HG02840 (cell line): ENCODE results near the gene P4HA2.

ENCODE experiments used
- ATAC-seq: cut with Tn5 transposase; IDR thresholded peaks from one replicate; pipeline ENCODE4 v1.9.1; 2021; ENCODE audit warnings: mild to moderate bottlenecking, moderate library complexity, moderate number of reproducible peaks; ENCODE audit not compliant: unreplicated experiment, low FRiP score

P4HA2 gene

DNA sequence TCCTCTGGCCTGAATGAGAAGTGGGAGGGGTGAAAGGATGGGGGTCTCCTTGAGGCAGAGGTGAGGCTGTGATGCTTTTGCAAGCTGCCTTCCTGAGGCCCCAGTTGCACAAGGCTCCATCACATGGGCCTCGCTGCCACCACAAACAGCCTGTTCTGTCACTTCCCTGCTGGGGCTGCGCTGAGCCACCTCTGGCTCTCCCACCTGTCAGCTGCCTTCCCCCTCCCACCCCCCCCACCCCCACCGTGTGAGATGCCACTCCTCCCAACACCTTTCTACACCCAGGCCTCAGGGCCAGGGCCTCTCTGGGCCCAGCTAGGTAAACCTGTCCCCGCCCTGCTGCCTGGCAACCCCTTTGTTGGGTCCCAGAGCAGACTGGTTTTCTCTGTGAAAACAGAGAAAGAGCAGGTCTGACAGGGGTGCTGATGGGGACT lies 25.4 kb upstream of the P4HA2 start:
- ATAC-seq, result no peak

DNA sequence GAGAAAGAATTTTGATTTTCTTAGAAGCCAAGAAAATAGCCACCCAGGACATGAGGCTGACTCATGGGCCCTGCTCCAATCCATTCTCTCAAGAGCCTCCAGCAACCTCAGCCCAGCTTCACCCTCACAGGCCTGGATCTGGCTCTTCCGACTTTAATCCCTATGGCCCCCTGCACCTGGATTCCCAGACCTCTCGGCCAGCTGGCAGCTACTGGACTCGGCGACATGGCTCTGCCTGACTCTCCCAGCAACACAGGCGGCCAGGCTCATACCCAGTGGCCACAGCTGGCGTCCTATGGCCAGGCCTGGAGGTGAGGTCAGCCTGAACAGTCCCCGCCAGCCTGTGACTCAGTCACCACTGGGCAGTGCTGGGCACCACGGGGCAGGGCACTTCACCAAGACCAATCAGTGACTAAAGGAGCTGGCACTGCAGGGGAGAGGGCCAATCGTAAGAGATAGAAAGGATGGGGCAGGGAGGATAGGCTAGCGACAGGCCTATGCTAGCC lies 23.6 kb upstream of the P4HA2 start:
- no peak for ATAC-seq

DNA sequence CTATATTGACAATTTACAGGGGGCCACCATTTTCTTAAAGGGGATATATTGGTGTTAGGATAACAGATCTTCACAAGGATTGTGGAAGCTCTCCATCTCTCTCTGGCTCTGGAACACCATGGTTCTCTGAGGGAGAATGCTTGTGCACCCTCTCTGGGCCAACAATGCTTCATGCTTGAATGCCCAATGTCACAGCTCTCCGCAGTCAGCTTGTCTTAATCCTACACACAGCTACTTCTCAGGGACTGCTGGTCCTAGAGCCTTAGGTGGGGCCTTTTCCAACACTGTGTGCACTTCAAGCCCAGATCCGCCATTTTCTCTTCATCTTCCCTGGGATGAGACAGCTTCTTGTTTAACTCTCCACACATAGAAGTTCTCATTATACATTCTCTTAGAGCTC lies 22.9 kb upstream of the P4HA2 start:
- no peak for ATAC-seq

DNA sequence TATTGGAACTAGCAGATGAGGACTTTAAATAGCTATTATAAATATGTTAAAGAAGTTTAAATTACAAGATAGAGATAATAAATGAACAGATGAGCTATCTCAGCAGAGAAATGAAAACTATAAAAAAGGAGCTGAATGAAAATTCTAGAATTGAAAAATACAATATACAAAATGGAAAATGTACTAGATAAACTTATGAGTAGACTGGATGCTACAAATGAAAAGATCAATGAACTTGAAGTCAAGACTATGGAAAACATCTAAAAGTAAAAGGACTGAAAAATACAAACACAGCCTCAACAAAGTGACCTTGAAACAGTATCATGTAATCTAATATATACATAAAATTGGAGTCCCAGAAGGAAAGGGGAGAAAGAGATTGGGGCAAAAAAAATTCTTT lies 19.2 kb upstream of the P4HA2 start:
- ATAC-seq, result no peak

DNA sequence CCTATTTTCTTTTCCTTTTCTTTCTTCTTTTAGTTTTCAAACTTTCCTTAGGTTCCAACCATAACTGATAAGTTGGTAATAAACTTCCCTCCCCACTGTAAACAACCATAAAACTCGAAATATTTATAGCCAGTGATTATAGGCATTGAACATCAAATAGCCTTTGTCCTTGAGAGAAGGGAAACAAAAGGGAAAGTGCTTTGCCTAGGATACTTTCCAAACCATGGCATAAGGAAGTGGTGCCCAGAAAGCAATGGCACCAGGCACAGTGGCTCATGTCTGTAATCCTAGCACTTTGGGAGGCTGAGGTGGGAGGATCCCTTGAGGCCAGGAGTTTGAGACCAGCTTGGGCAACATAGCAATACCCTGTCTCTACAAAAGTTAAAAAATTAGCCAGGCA lies 17.9 kb upstream of the P4HA2 start:
- ATAC-seq, result no peak

DNA sequence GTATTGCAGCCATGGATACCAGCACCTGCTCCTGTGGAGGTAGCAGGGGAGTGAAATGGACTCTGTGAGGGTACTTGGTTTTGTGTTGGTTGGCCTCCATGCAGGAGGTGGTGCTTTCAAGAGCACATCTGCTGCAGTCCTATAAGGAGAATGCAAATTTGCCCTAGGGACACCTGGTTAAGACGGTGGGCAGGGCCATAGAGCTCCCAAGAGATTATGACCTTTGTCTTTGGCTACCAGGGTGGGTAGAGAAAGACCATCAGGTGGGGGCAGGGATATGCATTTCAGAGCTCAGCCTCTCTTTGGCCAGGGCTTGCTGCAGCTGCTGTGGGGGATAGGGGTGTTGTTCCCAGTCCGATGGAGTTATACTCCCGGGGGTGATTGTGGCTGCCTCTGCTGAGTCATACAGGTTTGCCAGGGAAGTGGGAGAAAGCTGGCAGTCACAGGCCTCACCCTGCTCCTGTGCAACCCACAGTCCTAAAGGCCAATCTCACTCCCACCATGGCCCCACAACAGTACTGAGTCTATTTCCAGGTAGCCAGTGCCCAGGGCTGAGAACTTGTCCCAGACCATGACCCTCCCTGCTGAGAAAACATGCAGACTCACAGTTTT lies 15.8 kb upstream of the P4HA2 start:
- no peak for ATAC-seq

DNA sequence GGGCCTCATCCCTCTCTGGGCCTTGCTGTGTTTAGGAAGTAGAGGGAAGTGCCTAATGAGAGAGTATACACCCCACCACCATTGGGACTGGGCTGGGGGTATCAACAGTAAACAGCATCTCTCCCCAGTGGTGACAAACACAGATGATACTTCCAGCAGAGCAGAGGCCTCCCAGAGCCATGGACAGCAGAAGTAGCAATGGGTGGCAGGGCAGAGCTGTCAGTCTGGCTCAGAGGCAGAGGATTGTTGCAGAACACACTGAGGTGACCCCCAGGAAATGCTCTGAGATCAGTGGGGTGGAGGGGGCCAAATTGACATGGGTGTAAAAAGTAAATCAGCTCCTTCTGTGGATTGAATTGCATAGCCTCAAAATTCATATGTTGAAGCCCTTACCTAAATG lies 12.1 kb upstream of the P4HA2 start:
- no peak for ATAC-seq

DNA sequence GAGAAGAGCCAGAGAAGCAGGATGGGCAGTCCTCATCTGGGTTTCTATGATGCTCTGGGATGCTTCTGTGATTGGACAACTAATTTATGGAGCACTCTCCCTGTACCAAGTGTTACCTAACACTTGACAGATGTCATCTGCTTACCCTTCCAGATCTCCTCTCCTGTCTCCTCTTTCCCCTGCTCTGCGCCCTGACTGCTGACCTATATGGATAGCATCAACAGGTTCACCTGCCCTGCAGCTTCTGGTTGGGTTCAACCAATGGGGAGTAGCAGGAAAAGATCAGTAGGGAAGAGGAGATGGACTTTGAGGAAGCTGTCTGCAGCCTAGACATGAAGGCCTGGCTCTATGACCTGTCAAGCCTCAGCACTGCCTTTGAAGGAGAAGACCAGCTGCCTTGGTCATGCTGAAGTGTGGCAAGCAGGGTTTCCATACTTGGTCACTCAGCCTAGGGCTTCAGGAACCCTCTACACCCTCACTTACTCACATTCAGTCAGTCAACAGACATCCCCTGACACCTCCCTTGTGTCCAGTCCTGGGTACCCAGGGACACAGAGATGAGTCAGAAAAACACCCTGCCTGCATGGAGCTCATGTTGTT lies 11.3 kb upstream of the P4HA2 start:
- no peak for ATAC-seq

DNA sequence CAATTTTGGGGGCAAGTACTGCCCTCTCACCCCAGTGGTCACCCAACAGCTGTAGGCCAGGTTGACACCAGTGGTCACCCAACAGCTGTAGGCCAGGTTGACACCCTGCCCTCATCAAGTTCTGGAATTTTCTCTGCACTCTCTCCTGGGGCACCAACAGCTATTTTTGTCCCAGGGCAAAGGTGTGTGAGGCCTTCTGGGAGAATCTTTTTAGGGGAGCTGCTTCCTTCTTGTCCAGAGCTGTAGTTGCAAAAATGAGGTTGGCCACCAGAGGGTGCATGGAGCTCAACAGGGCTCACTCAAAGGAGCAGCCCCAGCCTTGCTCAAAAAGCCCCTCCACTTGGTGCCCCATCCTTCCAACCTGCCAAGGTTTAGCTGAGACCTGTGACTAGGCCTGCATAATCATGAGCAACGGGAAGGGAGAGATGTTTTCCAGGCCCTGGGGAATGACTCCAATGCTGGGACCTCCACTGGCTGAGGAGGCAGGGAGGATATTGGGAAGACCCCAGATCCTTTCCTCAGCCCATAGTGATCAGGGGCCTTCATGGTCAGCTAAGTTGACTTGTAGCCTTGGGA lies 10.6 kb upstream of the P4HA2 start:
- ATAC-seq, result no peak

DNA sequence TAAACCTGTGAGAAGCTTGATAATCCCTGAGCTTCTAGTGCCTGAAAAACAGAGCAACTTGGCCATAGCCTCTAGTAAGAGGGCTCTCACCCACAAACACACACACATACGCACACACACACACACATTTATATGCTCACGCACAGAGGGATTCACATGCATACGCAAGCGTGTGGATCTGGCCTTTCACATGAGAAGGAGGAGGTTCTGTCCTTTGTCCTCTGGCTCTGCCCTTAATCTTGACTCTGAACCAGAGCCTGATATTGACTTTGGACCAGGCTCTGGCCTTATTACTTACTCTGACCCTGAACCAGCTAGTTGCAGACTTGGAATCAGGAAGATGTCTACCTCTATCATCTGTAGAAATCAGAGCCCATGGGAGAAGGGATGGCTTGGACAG lies 10.0 kb upstream of the P4HA2 start:
- no peak for ATAC-seq

DNA sequence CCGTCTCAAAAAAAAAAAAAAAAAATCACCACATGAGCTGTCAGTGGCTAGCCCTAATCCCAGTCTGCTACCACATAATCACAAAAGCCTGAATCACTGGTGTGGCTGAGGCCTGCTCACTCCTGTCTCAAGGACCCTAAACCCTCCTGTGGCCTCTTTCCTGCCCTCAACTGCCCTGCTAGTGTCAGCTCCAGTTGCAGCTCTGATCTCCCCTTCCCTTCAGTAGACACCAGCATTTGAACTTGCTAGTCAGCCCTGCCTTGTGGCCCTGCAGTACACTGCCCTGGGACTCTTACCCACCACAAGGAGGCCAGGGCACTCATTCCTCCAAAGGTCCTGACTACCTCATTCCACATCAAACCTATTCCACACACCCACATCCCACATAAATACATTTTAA lies 9.5 kb upstream of the P4HA2 start:
- ATAC-seq, result no peak

DNA sequence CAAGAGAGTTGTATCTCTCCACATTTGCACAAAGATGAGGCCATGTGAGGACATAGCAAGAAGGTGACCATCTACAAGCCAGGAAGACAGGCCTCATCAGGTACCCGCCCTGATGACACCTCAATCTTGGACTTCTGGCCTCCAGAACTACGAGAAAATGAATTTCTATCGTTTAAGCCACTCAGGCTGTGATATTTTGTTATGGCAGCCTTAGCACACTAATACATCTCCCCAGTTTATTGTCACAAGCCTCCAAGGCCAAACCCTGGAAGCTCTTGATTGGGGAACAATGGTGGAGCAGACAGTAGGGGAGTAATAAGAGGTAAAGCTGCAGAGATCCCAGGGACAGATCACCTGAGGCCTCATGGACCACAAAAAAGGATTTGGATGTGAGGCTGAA lies 7.7 kb upstream of the P4HA2 start:
- no peak for ATAC-seq

DNA sequence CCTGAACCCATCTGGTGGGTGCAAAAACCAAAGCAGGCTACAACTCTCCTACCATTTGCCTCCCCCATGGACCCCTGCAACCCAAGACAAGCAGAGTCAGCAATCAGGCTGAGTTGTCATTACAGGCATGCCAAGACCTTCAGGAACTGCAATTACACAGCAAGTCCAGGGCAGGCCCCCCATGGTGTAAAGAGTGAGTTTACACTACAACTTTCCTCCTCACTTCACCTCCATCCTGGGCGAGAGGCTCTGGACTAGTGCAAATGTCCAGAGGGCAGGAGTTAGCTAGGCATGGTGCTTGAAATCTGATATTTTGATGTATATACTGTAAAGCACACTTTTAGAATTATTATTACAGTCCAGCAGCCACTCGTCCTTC lies 7.0 kb upstream of the P4HA2 start:
- ATAC-seq, result no peak

DNA sequence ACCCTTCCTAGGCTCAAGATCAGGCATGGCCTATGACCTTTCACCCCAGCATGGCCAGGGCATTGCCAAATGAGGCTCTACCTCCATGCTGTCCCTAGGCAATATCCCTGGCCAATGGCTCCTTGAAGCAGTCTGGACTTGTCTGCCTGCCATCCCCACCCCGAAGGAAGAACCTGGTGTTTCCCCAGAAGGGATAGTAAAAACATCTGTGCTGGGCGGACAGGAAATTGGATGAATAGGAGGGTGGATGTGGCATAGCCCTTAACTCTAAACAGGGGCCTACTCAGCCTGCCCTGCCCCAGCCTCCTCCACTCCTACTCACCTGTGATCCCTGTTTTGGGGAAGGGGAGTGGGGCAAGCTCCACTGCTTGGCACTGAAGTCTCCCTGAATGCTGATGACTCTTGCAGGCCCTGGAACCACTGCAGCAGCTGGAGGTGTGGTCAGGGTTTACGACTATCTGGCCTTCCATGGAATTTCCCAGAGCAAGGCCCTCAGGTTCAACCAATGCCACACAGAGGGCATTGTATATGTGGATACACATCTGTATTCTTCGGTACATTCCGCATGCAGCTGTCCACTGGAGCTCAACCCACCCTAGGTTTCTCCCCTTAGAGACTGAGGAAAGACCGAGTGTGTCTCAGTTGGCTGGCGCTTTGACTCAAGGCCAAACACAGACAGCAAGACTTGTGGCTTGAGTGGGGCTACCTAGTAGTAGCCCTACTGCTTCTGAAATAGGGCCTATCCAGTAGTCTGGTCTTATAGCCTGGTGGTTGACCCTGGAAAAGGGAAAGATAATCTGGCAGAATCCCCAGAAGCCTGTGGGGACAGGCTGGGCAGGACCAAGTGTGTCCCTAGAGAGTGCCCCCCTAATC lies 6.4 kb upstream of the P4HA2 start:
- no peak for ATAC-seq

DNA sequence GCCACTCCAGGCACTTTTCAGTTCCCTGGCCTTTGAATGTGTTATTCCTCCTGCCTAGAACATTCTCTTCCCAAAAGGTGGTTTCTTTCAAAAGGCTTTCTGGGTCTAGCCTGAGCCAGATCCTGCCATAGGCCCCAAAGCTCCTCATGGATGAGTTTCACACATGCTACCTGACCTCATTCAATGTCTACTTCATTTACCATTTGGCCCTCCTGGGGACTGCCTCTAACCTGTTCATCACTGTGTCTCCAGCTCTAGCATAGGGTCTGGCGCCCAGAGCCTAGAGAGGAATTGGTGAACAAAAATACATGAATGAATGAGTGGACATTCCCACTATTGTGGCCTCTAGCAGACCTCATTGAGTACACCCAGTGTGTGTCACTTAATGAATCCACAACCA lies 5.4 kb upstream of the P4HA2 start:
- no peak for ATAC-seq

DNA sequence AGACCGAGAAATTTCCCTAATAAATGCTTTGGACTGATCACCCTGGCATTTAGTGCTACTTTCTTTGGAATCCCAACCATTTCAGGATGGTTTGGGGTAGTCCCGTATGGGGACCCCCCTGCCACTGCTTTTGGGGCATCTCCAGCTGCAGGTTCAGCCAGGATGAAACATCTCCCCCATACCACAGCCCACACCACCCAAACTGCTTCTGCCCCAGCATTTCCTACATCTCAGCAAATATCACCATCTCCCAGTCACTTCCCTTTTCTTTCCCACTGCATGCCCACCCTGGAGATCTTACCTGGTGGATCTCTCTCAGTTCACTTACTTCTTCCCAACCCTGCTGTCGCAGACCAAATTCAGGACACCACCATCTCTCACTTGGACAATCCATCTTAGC lies 4.8 kb upstream of the P4HA2 start:
- no peak for ATAC-seq

DNA sequence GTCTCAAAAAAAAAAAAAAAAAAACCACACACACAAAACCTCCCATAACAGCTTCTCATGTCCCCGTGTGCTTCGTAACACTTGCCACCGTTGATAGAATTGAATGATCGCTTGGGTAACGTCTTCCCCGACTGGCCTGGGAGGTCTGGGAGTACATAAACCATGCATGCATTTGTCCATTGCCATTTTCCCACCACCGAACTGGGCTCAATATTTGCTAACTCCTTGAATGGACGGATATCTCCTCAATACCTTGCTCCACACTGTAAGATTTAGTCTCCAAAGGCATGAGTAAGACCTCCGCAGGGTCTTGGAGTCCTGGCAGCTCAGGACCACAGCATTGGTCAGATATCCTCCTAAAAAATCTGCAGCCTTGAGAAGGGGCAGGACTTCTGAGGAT lies 3.2 kb upstream of the P4HA2 start:
- no peak for ATAC-seq

DNA sequence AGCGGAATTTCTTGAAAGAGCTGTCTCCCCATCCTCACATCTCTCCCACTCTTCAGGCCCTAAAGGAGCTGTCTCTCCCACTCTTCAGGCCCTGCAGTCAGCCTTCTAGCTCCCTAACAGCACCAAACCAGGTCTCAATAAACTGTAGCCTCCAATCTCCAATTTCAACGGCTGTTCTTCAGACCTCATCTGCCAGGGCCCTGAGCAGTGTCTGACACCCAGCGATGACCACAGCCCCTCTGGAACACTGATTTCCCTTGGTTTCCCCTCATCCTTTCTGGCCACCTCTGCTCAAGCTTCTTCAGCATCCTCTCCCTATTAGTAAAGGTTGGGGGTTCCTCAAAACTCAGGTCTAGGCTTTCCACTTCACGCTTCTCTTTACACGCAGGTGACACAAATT lies 1.6 kb upstream of the P4HA2 start:
- ATAC-seq, result no peak

DNA sequence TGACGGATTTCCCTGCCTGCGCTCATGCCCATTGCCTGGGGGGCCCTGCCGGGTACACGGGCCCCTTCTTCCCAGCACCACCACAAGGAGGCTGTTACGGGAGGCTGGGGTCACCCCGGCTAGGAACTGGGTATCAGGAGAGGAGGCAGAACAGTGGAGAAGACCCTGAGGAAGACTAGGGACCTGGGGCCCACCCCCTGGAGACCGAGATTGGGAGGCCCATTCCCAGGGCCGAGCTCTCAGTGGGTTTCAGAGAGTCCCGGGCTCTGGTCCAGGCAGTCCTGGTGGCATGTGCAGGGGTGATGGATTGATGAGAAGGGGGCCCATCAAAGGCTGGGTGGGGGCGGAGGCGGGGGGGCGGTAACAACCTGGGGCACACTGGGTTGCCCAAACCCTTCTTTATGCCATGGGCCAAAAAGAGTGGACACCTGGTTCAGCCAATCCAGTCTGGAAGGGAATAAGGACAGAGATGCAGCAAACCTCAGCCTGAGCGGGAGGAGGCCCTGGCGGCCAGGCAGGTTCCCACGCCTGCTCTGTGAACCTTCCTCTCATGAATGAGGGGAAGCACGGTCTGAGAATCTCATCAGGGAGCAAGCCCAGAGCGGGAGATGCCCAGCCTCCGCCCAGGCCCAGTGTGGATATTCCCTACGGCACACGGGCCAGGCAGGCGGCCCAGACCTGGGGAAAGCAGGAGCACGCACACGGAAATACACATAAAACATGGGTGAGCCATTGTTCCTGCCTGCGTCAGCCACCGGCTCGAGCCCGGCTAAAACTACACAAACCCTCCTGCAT lies 785 bp upstream of the P4HA2 start:
- no peak for ATAC-seq

DNA sequence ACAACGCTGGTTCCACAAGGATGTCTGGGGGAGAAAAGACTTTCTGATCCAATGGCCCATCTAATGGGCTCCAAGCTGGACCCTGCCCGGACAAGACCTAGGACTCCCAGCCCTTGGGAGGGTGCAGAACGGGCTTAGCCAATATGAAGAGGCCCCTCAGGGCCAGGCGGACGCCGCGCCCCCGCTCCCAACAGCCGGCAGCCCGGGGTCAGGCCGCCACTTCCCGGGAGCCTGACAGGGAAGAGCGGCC lies 493 bp downstream of the P4HA2 start:
- no peak for ATAC-seq
